ENCODE results near the gene EIF4E1B.

Gene EIF4E1B

DNA sequence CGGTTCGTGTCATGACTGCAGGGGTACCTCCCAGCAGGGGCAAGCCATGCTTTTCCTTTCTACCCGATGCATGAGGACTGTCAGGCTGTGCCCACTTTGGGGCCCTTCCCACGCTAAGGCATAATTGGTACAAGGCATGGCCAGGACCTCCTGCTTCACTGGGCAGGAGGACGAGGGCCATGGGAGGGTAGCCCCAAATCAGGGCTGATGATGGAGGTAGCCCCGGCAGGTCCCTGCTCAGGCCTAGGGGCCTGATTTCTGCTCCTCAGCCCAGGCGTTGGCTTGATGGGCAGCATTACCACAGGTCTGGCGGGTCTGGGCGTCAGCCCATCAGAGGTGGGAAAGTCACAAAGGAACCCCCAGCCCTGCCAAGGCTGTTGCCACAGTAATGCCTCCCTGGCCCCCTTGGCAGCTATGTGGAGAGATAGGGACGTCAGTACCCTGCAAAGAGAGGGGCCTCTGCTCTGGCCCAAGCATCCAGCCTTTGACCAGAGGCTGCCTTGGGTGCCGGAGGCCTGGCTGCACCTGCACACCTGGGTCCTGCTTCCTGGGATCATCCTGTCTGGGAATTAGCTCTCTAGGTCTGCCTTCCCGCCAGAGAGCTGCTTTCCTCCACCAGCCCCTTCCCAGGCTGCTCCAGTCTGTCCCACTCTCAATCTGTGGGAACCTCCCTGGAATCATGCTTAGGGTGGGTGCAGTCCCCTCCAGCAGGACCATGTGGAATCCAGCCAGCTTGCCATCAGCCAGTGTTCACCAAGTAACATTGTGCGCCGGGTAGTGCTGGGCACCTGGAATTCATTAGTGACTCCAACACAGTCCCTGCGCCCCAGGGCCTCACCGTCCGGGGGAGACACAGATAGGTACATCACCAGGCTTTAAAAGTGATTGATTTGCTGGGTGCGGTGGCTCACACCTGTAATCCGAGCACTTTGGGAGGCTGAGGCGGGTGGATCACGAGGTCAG is 32.2 kb downstream of the EIF4E1B start:
- FAIRE-seq = no peak
- no peak for DNase-seq (ENCODE audit: low spot score)

- no peak for DNase-seq (ENCODE audit: low spot score)
- FAIRE-seq = no peak
Observed at GRCh38 chr5:176663566-176663965, 33.1 kb downstream of the EIF4E1B start.

- no peak for DNase-seq (ENCODE audit: low spot score)
- FAIRE-seq = no peak
Observed at GRCh38 chr5:176664479-176664878, 34.0 kb downstream of the EIF4E1B start.

- FAIRE-seq (no peak), DNase-seq (ENCODE audit: low spot score) (no peak)
Observed at GRCh38 chr5:176664886-176665285, 34.4 kb downstream of the EIF4E1B start.

DNA sequence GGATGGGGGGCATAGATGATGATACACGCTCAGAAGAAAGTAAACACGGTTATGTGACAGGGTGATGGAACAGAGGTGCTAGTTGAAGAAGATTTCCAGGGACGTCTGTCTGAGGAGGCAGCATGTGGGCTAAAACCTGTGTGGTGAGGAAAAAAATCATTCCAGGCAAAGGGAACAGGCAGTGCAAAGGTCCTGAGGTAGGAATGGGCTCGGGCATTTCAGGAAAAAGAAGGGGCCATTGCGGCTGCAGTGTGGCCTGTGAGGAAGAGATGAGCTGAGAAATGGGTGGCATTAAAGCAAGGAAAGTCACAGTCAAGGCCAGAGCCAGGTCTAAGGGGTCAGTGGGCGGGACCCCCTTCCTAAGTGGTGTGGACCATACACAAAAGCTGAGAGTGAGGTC is 35.0 kb downstream of the EIF4E1B start:
- FAIRE-seq (no peak), DNase-seq (ENCODE audit: low spot score) (no peak)

DNA sequence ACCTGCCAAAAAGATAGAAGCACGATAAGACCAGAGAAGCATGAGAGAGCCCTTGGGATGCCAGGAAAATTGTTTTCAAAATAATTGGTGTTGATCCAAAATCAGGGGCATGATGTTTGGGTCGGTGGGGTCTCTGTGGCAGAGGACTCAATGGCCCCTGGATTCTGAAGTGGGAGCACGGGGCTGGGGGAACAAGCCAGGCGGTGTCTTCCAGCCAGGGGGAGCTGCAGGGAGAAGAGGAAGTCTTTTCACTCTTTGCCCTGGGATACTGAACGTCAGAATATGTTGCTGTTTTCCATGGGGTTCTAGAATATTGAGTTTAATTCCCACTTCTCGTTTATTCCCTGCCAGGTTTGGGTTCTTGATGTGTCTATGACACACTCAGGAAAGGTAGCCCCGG is 37.2 kb downstream of the EIF4E1B start:
- FAIRE-seq (no peak), DNase-seq (ENCODE audit: low spot score) (no peak)

DNA sequence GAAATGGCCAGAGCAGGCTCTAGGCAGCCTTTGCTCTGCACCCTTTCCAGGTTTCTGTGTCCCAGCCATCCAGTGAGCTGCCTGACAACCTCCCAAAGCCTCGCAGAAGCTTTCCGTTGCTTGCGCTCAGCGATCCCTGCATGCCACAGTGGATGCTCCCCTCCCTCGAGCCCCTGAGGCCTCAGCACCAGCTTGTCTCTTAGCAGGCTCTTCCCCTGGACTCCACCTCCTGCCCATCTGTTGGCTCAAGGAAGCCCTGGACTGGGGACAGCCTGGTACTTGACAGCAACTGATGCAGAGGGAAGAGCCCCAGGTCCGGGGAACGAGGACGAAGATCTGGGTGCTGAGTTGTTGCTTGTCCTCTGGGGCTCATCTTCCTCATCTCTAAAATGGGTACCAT is 40.0 kb downstream of the EIF4E1B start:
- no peak for FAIRE-seq
- no peak for DNase-seq (ENCODE audit: low spot score)

- no peak for FAIRE-seq
Observed at GRCh38 chr5:176671399-176671798, 40.9 kb downstream of the EIF4E1B start.

DNA sequence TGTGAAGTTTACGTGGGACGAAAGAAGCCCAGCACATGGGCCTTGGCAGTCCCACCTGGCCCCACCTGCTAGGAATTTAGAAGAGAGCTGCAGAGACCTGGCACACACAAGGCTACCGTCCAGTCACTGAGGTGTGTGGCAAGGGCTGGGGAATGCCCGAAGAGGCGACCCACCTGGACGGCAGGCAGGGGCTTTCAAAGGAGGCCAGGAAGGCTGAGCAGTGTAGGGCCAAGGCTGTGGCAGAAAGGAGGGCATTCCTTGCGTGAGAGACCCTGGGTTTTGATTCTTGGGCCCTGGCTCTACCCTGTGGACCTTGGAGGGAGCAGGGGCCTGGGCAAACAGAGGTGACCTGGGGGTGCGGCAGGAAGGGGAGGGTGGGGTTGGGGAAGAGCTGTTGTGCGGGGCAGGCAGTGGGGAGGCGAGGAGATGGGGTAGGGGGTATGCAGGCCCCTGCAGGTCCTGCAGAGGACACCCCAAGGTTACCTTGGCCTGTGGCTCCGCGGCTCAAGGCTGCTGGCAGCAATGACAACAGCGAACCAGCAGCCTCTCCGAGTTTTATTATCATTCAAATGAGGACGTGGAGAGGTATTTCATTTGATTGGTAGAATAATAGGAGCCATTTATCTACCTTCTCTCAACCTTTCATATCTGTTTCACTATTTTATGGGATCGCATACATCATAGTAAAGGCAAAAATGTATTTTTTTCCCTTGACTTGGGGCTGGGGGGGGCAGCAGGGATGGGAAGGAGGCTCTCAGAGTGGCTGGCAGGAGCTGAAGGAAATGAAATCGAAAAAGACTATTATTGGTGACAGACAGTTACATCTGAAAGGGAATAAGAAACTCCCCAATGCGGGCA is 41.6 kb downstream of the EIF4E1B start:
- DNase-seq (ENCODE audit: low spot score) (no peak), FAIRE-seq (no peak)

More at GRCh38 chr5:176671399-176671798, 40.9 kb downstream of the EIF4E1B start:
- DNase-seq (ENCODE audit: low spot score) = no peak

- no peak for DNase-seq (ENCODE audit: low spot score)
- FAIRE-seq = no peak
Observed at GRCh38 chr5:176673651-176674583, 43.4 kb downstream of the EIF4E1B start.

GRCh38 chr5:176674799-176675198 is 44.3 kb downstream of the EIF4E1B start:
- DNase-seq (ENCODE audit: low spot score) = no peak

GRCh38 chr5:176675676-176676360 is 45.3 kb downstream of the EIF4E1B start:
- FAIRE-seq (no peak), DNase-seq (ENCODE audit: low spot score) (peak; percentile 17)

More at GRCh38 chr5:176674799-176675198, 44.3 kb downstream of the EIF4E1B start:
- no peak for FAIRE-seq

- peak; percentile 4 for FAIRE-seq
- DNase-seq (ENCODE audit: low spot score) = peak; percentile 75
Observed at GRCh38 chr5:176676361-176676824, 45.9 kb downstream of the EIF4E1B start.

DNA sequence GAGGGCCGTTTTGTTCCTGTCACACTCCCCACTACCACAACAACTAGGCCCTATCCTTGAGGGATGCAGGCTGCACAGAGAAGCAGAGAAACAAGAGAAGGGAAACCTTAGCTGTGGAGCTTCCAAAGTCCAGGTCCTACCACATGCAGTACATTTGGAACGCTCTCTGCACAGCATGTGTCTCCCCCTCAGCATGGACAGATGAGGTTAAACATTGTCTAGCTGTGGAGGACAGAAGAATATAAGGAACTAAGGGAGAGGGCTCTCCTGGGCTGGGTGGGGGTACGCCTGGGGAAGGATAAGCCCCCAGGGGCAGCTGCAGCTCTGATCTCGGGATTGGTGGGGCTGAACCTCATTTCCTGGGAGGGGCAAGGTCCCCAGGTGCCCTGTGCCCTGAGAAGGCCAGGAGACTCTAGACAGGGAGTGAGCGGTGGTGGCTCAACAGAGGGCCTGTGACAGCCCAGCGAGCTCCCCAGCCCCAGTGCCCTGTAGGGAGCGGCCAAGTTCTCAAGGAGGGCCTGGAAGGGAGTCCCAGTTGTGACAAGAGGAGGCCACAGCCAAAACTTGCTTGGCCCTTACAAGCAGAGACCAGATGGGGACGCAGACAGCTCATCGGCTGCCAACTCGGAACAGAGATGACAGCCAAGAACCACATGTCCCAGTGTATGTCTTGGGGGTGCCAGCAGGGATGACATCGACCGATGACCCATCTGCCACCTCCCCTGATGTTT is 46.9 kb downstream of the EIF4E1B start:
- DNase-seq (ENCODE audit: low spot score) = no peak
- no peak for FAIRE-seq

DNA sequence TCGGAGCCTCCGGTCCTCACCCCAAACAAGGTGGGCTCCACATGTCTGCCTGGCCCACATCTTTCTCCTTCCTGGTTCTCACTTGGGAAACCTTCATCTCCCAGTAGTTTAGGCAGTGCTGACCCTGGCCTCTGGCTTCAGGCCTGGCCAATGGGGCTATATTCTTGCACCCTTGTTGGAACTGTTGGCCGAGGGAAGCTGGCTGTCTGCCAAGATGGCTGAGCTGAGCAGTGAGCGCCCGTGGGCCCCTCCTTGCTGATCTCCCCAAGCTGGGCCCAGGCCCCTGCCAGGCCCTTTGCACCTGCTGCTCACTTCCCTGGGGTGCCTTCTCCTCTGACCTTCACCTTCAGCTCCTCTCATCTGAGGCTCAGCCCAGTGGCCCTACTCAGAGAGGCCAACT is 48.1 kb downstream of the EIF4E1B start:
- no peak for FAIRE-seq
- no peak for DNase-seq (ENCODE audit: low spot score)

- FAIRE-seq = no peak
- DNase-seq (ENCODE audit: low spot score) = no peak
Observed at GRCh38 chr5:176679365-176680225, 49.1 kb downstream of the EIF4E1B start.

DNA sequence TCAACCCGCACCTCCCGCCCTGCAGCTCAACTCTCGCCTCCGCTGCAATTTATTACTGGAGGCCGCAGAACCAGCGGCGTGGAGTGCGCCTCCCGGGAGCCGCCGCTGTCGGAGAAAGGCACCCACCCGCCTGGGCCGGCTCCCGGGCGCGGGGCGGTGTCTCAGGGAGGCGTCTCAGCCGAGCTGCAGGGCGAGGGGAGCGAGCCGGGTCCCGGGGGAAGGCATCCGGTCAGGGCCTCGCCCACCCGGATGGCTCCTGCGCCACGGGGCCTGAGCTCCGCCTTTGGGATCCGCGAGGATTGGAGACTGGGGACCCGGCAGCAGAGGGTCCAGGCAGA is 49.7 kb downstream of the EIF4E1B start:
- FAIRE-seq (no peak), DNase-seq (ENCODE audit: low spot score) (no peak)

GRCh38 chr5:176682016-176682531 is 51.6 kb downstream of the EIF4E1B start:
- DNase-seq (ENCODE audit: low spot score) (no peak), FAIRE-seq (no peak)

DNA sequence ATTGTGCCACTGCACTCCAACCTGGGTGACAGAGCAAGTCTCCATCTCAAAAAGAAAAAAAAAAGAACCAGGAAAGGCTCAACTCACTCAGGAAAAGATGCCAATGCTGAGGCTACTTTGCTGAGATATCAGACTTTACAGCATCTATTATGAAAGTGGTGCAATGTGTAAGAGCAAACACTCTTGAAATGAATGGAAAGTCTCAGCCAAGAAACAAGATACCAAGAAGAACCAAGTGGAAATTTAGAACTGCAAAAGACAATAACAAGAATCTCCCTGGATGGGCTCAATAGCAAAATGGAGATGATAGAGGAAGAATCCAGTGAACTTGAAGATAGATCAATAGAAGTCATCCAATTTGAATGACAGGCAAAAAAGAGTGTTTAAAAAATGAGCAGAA is 54.5 kb downstream of the EIF4E1B start:
- FAIRE-seq = no peak
- DNase-seq (ENCODE audit: low spot score) = no peak

Measured in RCC 7860 (cell line).